CD4-positive, alpha-beta T cell treated with Interleukin-4 for 1 hour (primary cell): ENCODE measurements around the gene ELOVL6.

ENCODE experiments used
- DNase-seq, 2 donors: peaks; one replicate each; pipeline ENCODE4 v3.0.0-alpha.2; 2020 to 2022

The ELOVL6 gene

DNA sequence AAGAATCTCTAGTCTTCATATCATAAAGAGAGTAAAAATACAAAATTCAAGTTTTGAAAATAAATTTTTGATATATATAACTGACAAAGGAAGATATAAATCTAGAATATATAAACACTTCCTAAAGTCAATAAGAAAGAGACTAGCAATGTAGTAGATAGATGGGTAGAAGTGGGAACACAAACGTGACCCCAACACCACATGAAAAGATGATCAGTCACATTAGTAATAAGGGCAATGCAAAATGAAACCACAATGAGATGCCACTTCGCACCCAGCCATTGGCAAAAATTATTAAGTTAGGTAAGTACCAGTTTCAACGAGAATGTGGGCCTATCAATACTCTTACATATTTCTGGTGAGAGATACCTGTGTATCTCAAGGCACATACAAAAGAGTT is 179.3 kb downstream of the ELOVL6 start:
- no peak for DNase-seq

DNA sequence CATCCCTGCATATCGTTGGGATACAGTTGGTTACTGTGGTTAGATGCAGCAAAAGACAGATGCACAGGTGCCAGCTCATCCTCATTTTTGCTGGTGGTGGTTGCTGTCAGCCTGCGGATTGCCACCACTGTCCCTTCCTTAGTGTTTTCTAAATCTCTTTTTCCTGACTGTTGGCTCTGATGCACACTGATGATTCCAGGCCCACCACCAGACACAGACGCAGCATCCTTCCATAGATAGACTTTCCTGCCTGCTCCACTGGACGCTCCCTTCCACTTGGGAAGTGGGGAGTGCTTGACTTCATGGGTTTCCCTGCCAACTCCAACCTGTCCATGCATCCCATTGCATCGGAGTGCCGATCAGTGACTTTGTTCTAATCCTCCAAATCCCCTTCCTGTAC is 184.2 kb downstream of the ELOVL6 start:
- DNase-seq: no peak

GRCh38 chr4:110012917-110013316 is 185.5 kb downstream of the ELOVL6 start:
- no peak for DNase-seq

- no peak for DNase-seq
Measured at GRCh38 chr4:110010797-110011196, 187.6 kb downstream of the ELOVL6 start.

- no peak for DNase-seq
Measured at GRCh38 chr4:110009550-110009949, 188.9 kb downstream of the ELOVL6 start.

- DNase-seq: no peak
Measured at GRCh38 chr4:110008540-110008939, 189.9 kb downstream of the ELOVL6 start.

DNA sequence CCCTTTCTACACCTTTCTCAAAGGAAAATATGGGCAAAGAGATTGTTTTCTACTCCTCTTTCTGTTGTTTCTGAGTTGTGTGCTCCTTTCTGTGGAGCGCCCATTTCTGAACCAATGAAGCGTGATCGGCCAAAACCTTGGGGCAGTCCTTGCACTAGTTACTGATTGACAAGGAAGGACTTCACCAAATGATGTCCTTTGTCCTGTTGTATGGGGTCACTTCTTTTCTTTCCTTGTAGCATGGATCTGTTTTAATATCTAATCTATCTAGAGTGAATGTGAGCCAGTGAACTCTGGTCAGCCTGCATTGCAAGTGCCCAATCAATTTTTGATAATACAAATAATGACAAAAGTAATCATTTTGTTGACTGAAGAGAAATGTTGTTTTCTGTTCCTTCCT is 191.2 kb downstream of the ELOVL6 start:
- DNase-seq: no peak

- DNase-seq: peak in 1 of 2 donors; percentile 74
Measured at GRCh38 chr4:110005461-110006056, 192.9 kb downstream of the ELOVL6 start.

DNA sequence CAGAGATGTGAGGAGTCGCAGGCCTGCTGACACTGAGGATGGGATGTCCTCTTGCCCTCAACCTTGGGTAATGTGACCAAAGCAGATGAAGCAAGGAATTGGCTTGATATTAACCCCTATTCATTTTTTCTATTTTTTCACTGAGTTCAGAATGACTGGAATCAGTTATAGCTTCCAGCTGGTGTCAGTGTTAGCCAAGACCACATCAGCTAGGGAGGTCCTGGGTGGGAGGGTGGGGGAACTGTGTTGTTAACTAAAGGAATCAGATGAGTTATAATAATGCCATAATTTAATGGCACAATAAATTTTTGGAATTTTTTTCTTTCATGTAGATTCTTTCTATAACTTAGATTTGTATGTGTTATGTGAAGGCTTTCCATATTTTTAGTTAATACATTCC is 193.9 kb downstream of the ELOVL6 start:
- no peak for DNase-seq

- DNase-seq: no peak
Measured at GRCh38 chr4:110003401-110004187, 194.8 kb downstream of the ELOVL6 start.

- DNase-seq: no peak
Measured at GRCh38 chr4:110002326-110002725, 196.1 kb downstream of the ELOVL6 start.

- DNase-seq: no peak
Measured at GRCh38 chr4:109999585-109999912, 198.9 kb downstream of the ELOVL6 start.

GRCh38 chr4:109998867-109999584 is 199.4 kb downstream of the ELOVL6 start:
- peak in 1 of 2 donors; percentile 77 for DNase-seq

- no peak for DNase-seq
Measured at GRCh38 chr4:109996526-109996925, 201.9 kb downstream of the ELOVL6 start.
